ENCODE measurements around the gene GNAO1.

GNAO1 gene

GRCh38 chr16:56337131-56337857 is 146.0 kb downstream of the GNAO1 start:
- DNase-seq = no peak

GRCh38 chr16:56337858-56338325 is 146.6 kb downstream of the GNAO1 start:
- DNase-seq = no peak

- DNase-seq = no peak
Measured at GRCh38 chr16:56338566-56339318, 147.5 kb downstream of the GNAO1 start.

DNA sequence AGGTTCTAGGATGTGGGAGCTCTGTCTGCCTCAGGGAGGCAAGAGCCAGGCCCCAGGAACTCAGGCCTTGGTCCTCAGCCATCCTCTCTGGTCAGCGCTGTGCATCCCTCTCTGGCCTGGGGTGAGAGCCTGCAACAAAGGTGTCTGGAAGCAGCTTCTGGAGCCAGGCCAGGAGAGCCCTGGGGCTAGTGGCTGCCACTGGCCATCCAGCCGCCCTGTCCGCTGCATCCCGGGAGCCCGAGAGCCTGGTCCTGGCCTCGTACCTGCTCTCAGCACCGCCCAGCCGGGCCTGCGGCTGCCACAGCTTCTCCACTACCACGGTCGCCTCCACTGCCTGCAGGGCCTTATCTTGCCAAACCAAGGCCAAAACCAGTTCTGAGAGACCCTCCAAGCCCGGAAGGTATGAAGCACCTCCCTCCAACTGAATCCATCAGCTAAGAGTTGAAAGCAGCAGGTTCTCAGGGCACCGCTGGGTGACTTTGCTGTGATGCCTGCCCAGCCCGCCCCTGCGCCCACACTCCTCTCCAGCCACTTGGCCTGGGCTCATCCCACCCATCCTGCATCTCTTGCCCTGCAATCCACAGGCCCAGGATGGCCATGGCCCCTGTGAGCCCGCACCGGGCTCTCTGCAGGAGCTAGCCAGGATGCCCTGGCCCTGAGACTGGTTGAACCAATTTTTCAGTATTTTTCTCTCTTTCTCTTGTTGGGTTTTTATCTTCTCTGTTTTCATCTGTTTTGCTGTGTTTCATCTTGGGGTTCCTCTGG is 148.3 kb downstream of the GNAO1 start:
- no peak for DNase-seq

GRCh38 chr16:56340416-56340815 is 149.1 kb downstream of the GNAO1 start:
- no peak for DNase-seq

DNA sequence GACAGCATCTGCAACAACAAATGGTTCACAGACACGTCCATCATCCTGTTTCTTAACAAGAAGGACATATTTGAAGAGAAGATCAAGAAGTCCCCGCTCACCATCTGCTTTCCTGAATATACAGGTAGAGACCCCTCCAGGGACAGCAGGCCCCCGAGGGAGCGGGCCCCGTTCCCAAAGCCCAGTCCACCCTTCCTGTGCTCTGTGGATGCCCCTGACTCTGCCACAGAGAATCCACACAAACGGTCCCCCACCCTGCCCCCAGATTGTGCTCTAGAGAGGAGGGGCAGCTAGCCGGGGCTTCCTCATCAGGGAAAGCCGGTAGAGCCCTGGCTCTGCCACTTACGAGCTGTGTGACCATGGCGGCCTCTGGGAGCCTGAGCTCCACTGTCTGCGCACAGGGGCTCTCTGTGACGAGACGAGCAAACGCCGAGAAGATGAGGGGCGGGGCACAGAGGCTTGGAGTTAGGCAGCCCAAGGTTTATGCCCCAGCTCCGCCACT is 149.6 kb downstream of the GNAO1 start:
- DNase-seq = no peak

DNA sequence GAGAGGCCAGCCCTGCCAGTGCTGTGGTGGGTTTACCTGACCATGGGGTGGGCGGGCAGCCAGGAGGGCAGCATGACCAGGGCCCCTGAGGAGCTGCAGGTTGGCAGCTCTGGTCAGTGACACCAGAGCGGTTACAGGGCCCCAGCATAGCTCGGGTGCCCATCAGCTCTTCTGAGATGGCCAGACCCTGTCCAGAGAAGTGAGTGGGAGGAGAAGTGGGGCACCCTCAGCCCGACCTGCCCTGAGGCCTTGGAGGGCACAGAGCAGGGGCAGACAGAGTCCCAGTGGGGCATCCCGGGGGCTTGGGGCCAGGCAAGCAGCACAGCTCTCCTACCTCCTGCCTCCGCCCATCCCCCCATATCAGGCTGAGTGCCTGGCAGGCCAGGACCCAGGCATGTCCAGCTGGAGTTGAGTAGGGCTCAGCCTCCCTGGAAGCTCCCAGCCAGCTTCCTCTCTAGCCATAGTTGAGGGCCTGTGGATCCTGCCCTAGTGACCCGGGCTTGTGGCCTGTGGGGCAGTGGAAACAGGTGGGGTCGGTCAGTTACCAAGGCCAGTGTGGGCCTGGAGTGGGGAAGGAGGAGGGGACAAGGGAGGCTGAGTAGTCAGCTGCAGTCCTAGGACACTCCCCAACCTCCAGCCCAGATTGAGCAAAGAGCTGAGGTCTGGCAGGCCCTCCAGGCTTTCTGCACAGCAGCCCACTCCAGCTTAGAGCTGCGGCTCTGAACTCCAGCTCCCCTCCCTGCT is 150.5 kb downstream of the GNAO1 start:
- DNase-seq = no peak

DNA sequence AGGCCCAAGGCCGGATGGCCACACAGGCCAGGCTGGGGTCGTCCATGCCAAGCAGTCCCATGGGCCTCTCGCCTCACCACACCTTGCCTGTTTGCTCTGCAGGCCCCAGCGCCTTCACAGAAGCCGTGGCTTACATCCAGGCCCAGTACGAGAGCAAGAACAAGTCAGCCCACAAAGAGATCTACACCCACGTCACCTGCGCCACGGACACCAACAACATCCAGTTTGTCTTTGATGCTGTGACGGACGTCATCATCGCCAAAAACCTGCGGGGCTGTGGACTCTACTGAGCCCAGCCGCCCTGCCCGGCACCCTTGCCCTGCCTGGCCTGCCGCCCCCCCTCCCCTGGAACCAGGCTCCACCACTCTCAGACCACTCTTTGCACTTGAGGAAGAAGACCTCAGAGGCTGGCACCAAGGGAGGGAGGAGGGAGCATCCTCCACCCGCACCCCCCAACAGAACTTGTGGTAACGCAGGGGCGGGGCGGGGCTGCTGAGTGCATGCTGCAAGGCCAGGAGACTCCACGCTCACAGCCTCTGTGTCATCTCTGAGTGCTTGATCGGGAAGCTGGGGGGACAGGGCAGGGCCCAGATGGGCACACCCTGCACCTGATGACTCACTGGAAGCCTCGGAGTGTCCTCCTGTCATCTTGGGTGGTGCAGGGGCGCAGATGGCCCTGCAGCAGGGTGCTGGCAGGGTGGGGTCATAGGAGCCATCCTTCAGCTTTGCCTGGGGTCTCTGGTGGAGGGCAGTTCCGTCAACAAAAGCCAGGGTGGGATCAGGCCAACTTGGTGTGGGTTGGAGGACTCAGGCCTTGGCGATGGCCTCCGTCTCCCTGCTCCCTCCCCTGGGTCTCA is 152.6 kb downstream of the GNAO1 start:
- no peak for DNase-seq

- DNase-seq = no peak
Measured at GRCh38 chr16:56344518-56345405, 153.5 kb downstream of the GNAO1 start.

- no peak for DNase-seq
Measured at GRCh38 chr16:56345406-56346050, 154.2 kb downstream of the GNAO1 start.

GRCh38 chr16:56346131-56346890 is 155.0 kb downstream of the GNAO1 start:
- no peak for DNase-seq

DNA sequence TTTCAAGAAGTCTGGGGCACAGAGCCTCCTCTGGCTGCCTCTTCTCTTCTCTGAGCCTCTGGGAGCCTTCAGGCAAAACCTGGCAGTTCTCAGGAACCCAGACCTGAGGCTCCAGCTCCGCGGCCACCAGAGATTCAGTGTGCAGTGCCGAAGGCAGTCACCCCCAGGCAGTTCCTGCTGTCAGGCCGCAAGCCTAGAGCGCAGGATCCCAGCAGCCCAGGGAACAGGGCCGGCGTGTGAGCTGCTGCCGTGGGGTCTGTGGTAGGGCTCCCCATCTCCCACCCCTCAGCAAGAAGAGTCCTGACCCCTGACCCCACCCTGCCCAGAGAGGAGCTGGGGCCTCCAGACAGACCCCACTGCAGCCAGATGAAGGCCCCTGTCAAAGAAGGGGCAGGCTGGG is 155.9 kb downstream of the GNAO1 start:
- no peak for DNase-seq

GRCh38 chr16:56347670-56348069 is 156.4 kb downstream of the GNAO1 start:
- DNase-seq = no peak

GRCh38 chr16:56348168-56349085 is 157.1 kb downstream of the GNAO1 start:
- DNase-seq = no peak

DNA sequence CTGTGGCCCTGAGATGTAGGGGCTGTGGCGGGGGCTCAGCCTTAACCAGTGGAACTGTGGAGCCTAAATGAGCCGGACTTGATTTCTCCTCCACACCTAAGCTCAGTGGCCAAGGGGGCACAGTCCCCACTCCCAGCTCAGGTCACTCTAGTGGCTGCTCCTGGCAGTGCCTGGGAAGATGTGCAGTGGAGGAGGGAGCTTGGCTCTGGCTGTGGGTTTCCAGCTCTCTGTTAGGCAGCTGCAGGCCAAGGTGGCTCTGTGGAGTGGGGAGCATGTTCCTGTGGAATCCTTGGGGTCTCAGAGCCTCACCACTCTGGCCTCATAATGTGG is 157.8 kb downstream of the GNAO1 start:
- no peak for DNase-seq

DNA sequence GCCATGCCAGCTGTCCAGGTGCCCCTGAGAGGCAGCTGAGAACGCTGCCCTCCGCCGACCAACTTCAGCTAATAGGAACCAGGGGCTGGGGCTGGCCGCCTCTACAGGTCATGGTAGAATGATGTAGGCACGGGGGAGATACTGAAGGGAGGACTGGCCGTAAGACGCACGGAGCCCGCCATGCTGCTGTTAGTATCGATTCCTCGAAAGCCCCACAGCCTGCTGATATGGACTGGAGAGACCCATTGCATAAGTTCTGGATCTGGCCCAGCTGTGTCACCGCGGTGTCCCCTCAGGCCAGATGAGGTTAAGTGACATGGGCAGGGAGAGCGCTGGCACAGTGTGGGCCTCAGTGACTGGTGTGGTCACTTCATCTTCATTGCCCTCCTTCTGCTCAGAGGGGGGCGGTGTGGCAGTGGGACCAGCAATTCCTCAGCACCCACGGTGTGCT is 158.4 kb downstream of the GNAO1 start:
- no peak for DNase-seq

- no peak for DNase-seq
Measured at GRCh38 chr16:56350491-56351405, 159.5 kb downstream of the GNAO1 start.

Measured in islet precursor cell (in vitro differentiated cells).